SK-N-SH (cell line): ENCODE measurements around the gene ARHGEF4. TPM values are rescaled to one million over a fixed set of nuclear protein-coding genes. Genes with fewer than 3 reads are reported as not detected.

Source experiments
- CTCF ChIA-PET: fragments of 300-600, 350-600 bp; formaldehyde crosslinking; extraction: SDS; loops from one replicate; lab custom pipeline; 2021; lab: Yijun Ruan, JAX
- POLR2A ChIA-PET: fragments of 350-600 bp; sonication (Branson Sonifier 250); formaldehyde crosslinking; extraction: SDS; loops from one replicate; lab custom pipeline; 2020; ENCODE audit warnings: antibody characterized with exemption, inconsistent platforms; lab: Yijun Ruan, JAX
- DNase-seq: peaks from one replicate; pipeline ENCODE4 v3.0.0; 2012
- H2AFZ ChIP-seq: fragments of 200-600 bp; sonication (generic); 2 replicates; pipeline ENCODE4 v1.8.1; 2016; ENCODE audit warnings: antibody characterized with exemption, mild to moderate bottlenecking, low read depth
- H3F3A ChIP-seq: fragments of 200-600 bp; sonication (generic); replicated peaks from 2 replicates; pipeline ENCODE3; 2016; ENCODE audit warnings: antibody characterized with exemption, mild to moderate bottlenecking; ENCODE audit not compliant: insufficient read depth
- H3K27ac ChIP-seq, 2 experiments: fragments of 200-500 bp in 1 of 2; fragments of 200-600 bp in 1 of 2; sonication (Bioruptor generic) in 1 of 2; sonication (generic), shearing (Covaris generic) in 1 of 2; 2 replicates each; pipeline versions ENCODE4 v1.5.1 to v1.6.1; 2014 to 2016; ENCODE audit warnings: low read depth in 2 of 2, inconsistent platforms in 1 of 2, low read length in 1 of 2, mild to moderate bottlenecking in 1 of 2, mixed read lengths in 1 of 2
- H3K27me3 ChIP-seq: fragments of 200-600 bp; sonication (generic), shearing (Covaris generic); 2 replicates; pipeline ENCODE4 v1.6.1; 2016; ENCODE audit warnings: mixed run types; ENCODE audit not compliant: insufficient read depth
- H3K36me3 ChIP-seq, 2 experiments: fragments of 200-500 bp in 1 of 2; fragments of 200-600 bp in 1 of 2; sonication (Bioruptor generic) in 1 of 2; sonication (generic) in 1 of 2; replicated peaks in 1 of 2; 2 replicates each; pipeline versions ENCODE3 to v1.5.1; 2014 to 2016; ENCODE audit warnings: low read length in 1 of 2, mild to moderate bottlenecking in 1 of 2; ENCODE audit not compliant: insufficient read depth in 2 of 2, control insufficient read depth in 1 of 2
- H3K4me1 ChIP-seq, 2 experiments: fragments of 200-500 bp in 1 of 2; fragments of 200-600 bp in 1 of 2; sonication (Bioruptor generic) in 1 of 2; sonication (generic), shearing (Covaris generic) in 1 of 2; 2 replicates each; pipeline versions ENCODE4 v1.5.1 to v1.6.1; 2014 to 2016; ENCODE audit warnings: low read depth in 1 of 2, low read length in 1 of 2, mixed run types in 1 of 2; ENCODE audit not compliant: insufficient read depth in 2 of 2, control insufficient read depth in 1 of 2
- H3K4me2 ChIP-seq: fragments of 200-600 bp; sonication (generic), shearing (Covaris generic); 2 replicates; pipeline ENCODE4 v1.6.1; 2017; ENCODE audit warnings: mixed run types
- H3K4me3 ChIP-seq, 2 experiments: fragments of 200-500 bp in 1 of 2; fragments of 200-600 bp in 1 of 2; sonication (Bioruptor generic) in 1 of 2; sonication (generic), shearing (Covaris generic) in 1 of 2; 2 replicates each; pipeline versions ENCODE4 v1.5.1 to v1.8.1; 2014 to 2016; ENCODE audit warnings: low read depth in 2 of 2, inconsistent platforms in 1 of 2, low read length in 1 of 2, mild to moderate bottlenecking in 1 of 2, mixed read lengths in 1 of 2, moderate library complexity in 1 of 2
- H3K79me2 ChIP-seq: fragments of 200-600 bp; sonication (generic); 2 replicates; pipeline ENCODE4 v1.8.1; 2017; ENCODE audit warnings: mild to moderate bottlenecking; ENCODE audit not compliant: insufficient read depth
- H3K9ac ChIP-seq: fragments of 200-600 bp; sonication (generic); 2 replicates; pipeline ENCODE4 v1.6.1; 2017; ENCODE audit warnings: mixed run types
- H3K9me2 ChIP-seq: fragments of 200-600 bp; sonication (generic); 2 replicates; pipeline ENCODE4 v1.6.1; 2017; ENCODE audit warnings: mixed run types
- H3K9me3 ChIP-seq: fragments of 200-600 bp; sonication (generic); 2 replicates; pipeline ENCODE4 v1.6.1; 2017; ENCODE audit warnings: mixed run types, mild to moderate bottlenecking, moderate library complexity
- H4K20me1 ChIP-seq: fragments of 200-600 bp; sonication (generic); 2 replicates; pipeline ENCODE4 v1.6.1; 2017; ENCODE audit warnings: mild to moderate bottlenecking, mixed run types; ENCODE audit not compliant: insufficient read depth
- ELF1 ChIP-seq: IDR thresholded peaks from 2 replicates; pipeline ENCODE4 v1.4.0; 2012
- FOSL2 ChIP-seq: IDR thresholded peaks from 2 replicates; pipeline ENCODE4 v1.4.0; 2012; ENCODE audit warnings: low read depth, mild to moderate bottlenecking, moderate library complexity, borderline replicate concordance
- FOXJ3 ChIP-seq: sonication (generic); formaldehyde crosslinking; IDR thresholded peaks from 2 replicates; pipeline ENCODE4 v1.5.1; 2020; ENCODE audit warnings: mild to moderate bottlenecking, missing genetic modification reagents
- GABPA ChIP-seq: IDR thresholded peaks from 2 replicates; pipeline ENCODE4 v1.4.0; 2012; ENCODE audit warnings: low read depth, mild to moderate bottlenecking
- GATA2 ChIP-seq: sonication (generic); formaldehyde crosslinking; IDR thresholded peaks from 2 replicates; pipeline ENCODE4 v1.5.0; 2020; ENCODE audit warnings: mild to moderate bottlenecking, missing genetic modification reagents
- JUND ChIP-seq: IDR thresholded peaks from 2 replicates; pipeline ENCODE4 v1.4.0; 2012
- MEF2A ChIP-seq: IDR thresholded peaks from 2 replicates; pipeline ENCODE4 v1.4.0; 2012; ENCODE audit warnings: low read depth, borderline replicate concordance
- MXI1 ChIP-seq: IDR thresholded peaks from 2 replicates; pipeline ENCODE4 v1.6.1; 2012; ENCODE audit warnings: mild to moderate bottlenecking, low read depth, low read length, improper control_type of control experiment
- POLR2AphosphoS5 ChIP-seq: IDR thresholded peaks from 2 replicates; pipeline ENCODE4 v1.6.1; 2012; ENCODE audit warnings: low read depth, low read length
- RCOR1 ChIP-seq: fragments of 150-350 bp; IDR thresholded peaks from 2 replicates; pipeline ENCODE4 v1.6.1; 2017; ENCODE audit warnings: antibody characterized with exemption, low read length
- SIN3A ChIP-seq: IDR thresholded peaks from 2 replicates; pipeline ENCODE4 v1.6.1; 2012; ENCODE audit warnings: low read depth, mild to moderate bottlenecking, low read length, moderate library complexity, borderline replicate concordance
- SMC3 ChIP-seq: IDR thresholded peaks from 2 replicates; pipeline ENCODE4 v1.6.1; 2012; ENCODE audit warnings: low read depth, low read length, improper control_type of control experiment
- TAF1 ChIP-seq: IDR thresholded peaks from 2 replicates; pipeline ENCODE4 v1.6.1; 2012; ENCODE audit warnings: low read depth, mild to moderate bottlenecking, low read length, moderate library complexity, borderline replicate concordance
- TCF12 ChIP-seq: IDR thresholded peaks from 2 replicates; pipeline ENCODE4 v1.4.0; 2012
- TEAD4 ChIP-seq: IDR thresholded peaks from 2 replicates; pipeline ENCODE4 v1.4.0; 2012; ENCODE audit warnings: mild to moderate bottlenecking, borderline replicate concordance; ENCODE audit not compliant: insufficient read depth
- WGBS: methylation state at CpG from one replicate; pipeline ENCODE4 v1.1.6; 2017; ENCODE audit warnings: low lambda C conversion rate; 5-methylcytosine and 5-hydroxymethylcytosine counted together
- polyA plus RNA-seq, 3 experiments: library from polyadenylated mRNA; depleted of rRNA; stranded (reverse); fragments of >200 nt; gene quantifications; 2 replicates each; pipeline ENCODE4 v1.2.3, GENCODE V29; 2012
- TF ChIP-seq, protein P1 (sequence below): IDR thresholded peaks from 2 replicates; pipeline ENCODE4 v1.4.0; 2012; ENCODE audit warnings: low read depth
- TF ChIP-seq, protein P2 (sequence below): IDR thresholded peaks from 2 replicates; pipeline ENCODE4; 2012
- TF ChIP-seq, protein P3 (sequence below): fragments of 150-350 bp; IDR thresholded peaks from 2 replicates; pipeline ENCODE4 v1.6.1; 2017; ENCODE audit warnings: antibody characterized with exemption, low read length, low read depth, borderline replicate concordance
- TF ChIP-seq, protein P4 (sequence below): IDR thresholded peaks from 2 replicates; pipeline ENCODE4 v1.6.1; 2012; ENCODE audit warnings: mild to moderate bottlenecking, low read depth, low read length, moderate library complexity

The ARHGEF4 gene
- polyA plus RNA-seq, 1 of the 3 experiments (the other 2 are of a cell fraction) = 2.3 TPM

DNA sequence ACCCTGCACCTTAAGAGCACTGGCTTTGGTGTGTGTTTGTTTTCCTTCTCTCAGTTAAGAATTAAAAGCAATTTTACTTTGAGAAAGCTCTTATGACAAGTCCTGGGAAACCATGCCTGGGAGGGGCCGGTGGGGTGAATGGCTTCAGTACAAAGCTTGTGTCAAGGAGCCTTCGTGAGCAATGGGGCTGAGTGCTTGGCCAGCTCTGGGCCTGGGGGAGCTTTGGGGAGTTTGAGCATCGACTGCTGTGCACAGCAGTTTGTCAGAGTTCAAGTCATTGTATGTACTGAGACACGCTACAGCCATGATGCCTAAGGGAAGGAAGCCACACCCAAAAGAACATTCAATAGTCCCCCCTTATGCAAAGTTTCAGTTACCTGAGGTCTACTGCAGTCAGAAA, 75.8 kb downstream of the ARHGEF4 start:
- Histone ChIP-seq H3K9me3 (no peaks in the 10 kb centered on the region), H3K79me2 (no peaks in the 10 kb centered on the region), H3K4me3 (no peak overlapping the region), H3K27me3 (no peaks in the 10 kb centered on the region; the same call in 1 of the 2 replicates), H3K27ac (no peak overlapping the region), H4K20me1 (no peaks in the 10 kb centered on the region), H3K4me2 (no peak overlapping the region), H3F3A (no peaks in the 10 kb centered on the region), H3K36me3 (no peaks in the 10 kb centered on the region), H2AFZ (no peak overlapping the region), H3K9ac (no peak overlapping the region), H3K9me2 (no peaks in the 10 kb centered on the region), H3K4me1 (no peaks in the 10 kb centered on the region; a peak in 1 of 4 replicates)
- 43% methylated on average over 4 of the region's 4 CpGs for WGBS
- DNase-seq = no peak
- CTCF ChIA-PET = interaction anchor here (0.8 to 3.3 kb wide), 4 partner anchors 8 to 115 kb away, joined by 3 to 14 read pairs (median 6); no protein-coding TSS in a partner anchor
- POLR2A ChIA-PET = no interaction called here
- TF ChIP-seq JUND (no peak), RCOR1 (no peak), FOXJ3 (CRISPR knock-in tag) (no peak), GABPA (no peak), TAF1 (no peak), MEF2A (no peak), GATA2 (no peak), ELF1 (no peak), FOSL2 (no peak), MXI1 (no peak), POLR2AphosphoS5 (no peak), TEAD4 (no peak), SMC3 (no peak), TCF12 (no peak), SIN3A (no peak)
- TF ChIP-seq, protein P1, sequence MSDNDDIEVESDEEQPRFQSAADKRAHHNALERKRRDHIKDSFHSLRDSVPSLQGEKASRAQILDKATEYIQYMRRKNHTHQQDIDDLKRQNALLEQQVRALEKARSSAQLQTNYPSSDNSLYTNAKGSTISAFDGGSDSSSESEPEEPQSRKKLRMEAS = no peak
- TF ChIP-seq, protein P2, sequence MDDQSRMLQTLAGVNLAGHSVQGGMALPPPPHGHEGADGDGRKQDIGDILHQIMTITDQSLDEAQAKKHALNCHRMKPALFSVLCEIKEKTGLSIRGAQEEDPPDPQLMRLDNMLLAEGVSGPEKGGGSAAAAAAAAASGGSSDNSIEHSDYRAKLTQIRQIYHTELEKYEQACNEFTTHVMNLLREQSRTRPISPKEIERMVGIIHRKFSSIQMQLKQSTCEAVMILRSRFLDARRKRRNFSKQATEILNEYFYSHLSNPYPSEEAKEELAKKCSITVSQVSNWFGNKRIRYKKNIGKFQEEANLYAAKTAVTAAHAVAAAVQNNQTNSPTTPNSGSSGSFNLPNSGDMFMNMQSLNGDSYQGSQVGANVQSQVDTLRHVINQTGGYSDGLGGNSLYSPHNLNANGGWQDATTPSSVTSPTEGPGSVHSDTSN = no peak
- TF ChIP-seq, protein P3, sequence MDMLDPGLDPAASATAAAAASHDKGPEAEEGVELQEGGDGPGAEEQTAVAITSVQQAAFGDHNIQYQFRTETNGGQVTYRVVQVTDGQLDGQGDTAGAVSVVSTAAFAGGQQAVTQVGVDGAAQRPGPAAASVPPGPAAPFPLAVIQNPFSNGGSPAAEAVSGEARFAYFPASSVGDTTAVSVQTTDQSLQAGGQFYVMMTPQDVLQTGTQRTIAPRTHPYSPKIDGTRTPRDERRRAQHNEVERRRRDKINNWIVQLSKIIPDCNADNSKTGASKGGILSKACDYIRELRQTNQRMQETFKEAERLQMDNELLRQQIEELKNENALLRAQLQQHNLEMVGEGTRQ = no peak
- TF ChIP-seq, protein P4, sequence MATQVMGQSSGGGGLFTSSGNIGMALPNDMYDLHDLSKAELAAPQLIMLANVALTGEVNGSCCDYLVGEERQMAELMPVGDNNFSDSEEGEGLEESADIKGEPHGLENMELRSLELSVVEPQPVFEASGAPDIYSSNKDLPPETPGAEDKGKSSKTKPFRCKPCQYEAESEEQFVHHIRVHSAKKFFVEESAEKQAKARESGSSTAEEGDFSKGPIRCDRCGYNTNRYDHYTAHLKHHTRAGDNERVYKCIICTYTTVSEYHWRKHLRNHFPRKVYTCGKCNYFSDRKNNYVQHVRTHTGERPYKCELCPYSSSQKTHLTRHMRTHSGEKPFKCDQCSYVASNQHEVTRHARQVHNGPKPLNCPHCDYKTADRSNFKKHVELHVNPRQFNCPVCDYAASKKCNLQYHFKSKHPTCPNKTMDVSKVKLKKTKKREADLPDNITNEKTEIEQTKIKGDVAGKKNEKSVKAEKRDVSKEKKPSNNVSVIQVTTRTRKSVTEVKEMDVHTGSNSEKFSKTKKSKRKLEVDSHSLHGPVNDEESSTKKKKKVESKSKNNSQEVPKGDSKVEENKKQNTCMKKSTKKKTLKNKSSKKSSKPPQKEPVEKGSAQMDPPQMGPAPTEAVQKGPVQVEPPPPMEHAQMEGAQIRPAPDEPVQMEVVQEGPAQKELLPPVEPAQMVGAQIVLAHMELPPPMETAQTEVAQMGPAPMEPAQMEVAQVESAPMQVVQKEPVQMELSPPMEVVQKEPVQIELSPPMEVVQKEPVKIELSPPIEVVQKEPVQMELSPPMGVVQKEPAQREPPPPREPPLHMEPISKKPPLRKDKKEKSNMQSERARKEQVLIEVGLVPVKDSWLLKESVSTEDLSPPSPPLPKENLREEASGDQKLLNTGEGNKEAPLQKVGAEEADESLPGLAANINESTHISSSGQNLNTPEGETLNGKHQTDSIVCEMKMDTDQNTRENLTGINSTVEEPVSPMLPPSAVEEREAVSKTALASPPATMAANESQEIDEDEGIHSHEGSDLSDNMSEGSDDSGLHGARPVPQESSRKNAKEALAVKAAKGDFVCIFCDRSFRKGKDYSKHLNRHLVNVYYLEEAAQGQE = no peak
